Endothelial cell of umbilical vein (primary cell): Measurements from ENCODE around the gene SIPA1L2.

Source experiments
- CTCF ChIP-seq, 2 donors: IDR thresholded peaks; 1 replicate in 1 of 2; 2 replicates in 1 of 2; pipeline ENCODE4 v1.5.1; 2011; ENCODE audit warnings: low read length in 2 of 2, mild to moderate bottlenecking in 2 of 2, moderate library complexity in 2 of 2, control low read depth in 1 of 2, inconsistent platforms in 1 of 2, low read depth in 1 of 2; ENCODE audit not compliant: insufficient read depth in 1 of 2; ENCODE audit errors: extremely low read depth in 1 of 2
- EZH2 ChIP-seq: IDR thresholded peaks from 2 replicates; pipeline ENCODE4 v1.6.1; 2012; ENCODE audit warnings: borderline replicate concordance, low read depth, mild to moderate bottlenecking, moderate library complexity, low read length, inconsistent platforms; ENCODE audit not compliant: severe bottlenecking
- POLR2A ChIP-seq: IDR thresholded peaks from 2 replicates; pipeline ENCODE4 v1.6.1; 2012; ENCODE audit warnings: low read depth, mild to moderate bottlenecking, control low read depth, low read length

- TF ChIP-seq POLR2A, result no peak
- no peak for TF ChIP-seq CTCF (IDR thresholded peaks at IDR 0.05; ENCODE audit: extremely low read depth in 1 of 2, insufficient read depth in 1 of 2, low read depth in 1 of 2, low read length in 2 of 2)
- TF ChIP-seq EZH2, result no peak
Observed at GRCh38 chr1:232613752-232614381, 16.1 kb downstream of the SIPA1L2 start.
